ENCODE data around the gene ZSCAN1.

DNA sequence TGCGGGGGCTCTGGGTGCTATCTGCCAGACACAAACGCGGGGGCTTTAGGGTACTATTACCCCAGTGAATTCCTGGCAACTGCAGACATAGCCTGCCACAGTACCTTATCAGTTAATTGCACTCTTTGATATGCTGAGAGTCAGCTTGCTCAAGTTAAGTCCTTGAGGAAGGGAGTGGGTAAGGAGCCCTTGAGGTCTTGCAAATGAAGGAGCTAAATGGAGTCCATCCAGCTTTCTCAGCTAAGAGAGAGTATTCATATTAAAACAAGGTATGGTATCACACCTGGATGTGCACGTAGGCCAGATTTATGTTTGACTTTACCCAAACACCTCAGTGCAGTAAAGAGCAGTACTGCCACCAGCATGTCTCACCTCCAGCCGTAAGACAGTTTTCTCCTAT, 19.7 kb upstream of the ZSCAN1 start:
- no peak for TF ChIP-seq CTCF (IDR thresholded peaks at IDR 0.05)
- no peak for TF ChIP-seq POLR2A (IDR thresholded peaks at IDR 0.05)
- no peak for TF ChIP-seq EP300 (IDR thresholded peaks at IDR 0.05)

All from ovary (tissue), 3 donors.